Natural killer cell treated with Interleukin-12 subunit alpha and Interleukin-12 subunit beta and Interleukin-15 and Interleukin-18, amount 100 ng/mL, for 72 hours (primary cell): ENCODE measurements around the gene SEMA3C. TPM values are rescaled to one million over a fixed set of nuclear protein-coding genes. Genes with fewer than 3 reads are reported as not detected.

Experiments
- ATAC-seq, 2 donors: fragments of 150-1000 bp; cut with Tn5 transposase in 1 of 2; sonication (Bioruptor Pico), chemical (Tn5 transposase) in 1 of 2; 2 replicates each; pipeline ENCODE4 v1.10.0; 2021
- DNase-seq: peaks from one replicate; pipeline ENCODE4 v3.0.0; 2022; ENCODE audit warnings: low spot score
- H3K27ac Mint-ChIP-seq, 2 donors: 1 replicate in 1 of 2; 2 replicates in 1 of 2; pipeline ENCODE4 v1.8.0; 2022; ENCODE audit warnings: mixed read lengths in 2 of 2, mild to moderate bottlenecking in 1 of 2, moderate library complexity in 1 of 2
- H3K27me3 Mint-ChIP-seq, 2 donors: 1 replicate in 1 of 2; 2 replicates in 1 of 2; pipeline ENCODE4 v1.8.0; 2022; ENCODE audit warnings: mixed read lengths in 2 of 2
- H3K36me3 Mint-ChIP-seq: one replicate; pipeline ENCODE4 v1.8.0; 2022; ENCODE audit warnings: mixed read lengths
- H3K4me1 Mint-ChIP-seq, 2 donors: 1 replicate in 1 of 2; 2 replicates in 1 of 2; pipeline ENCODE4 v1.8.0; 2022; ENCODE audit warnings: low read depth in 2 of 2, mixed read lengths in 2 of 2, mild to moderate bottlenecking in 1 of 2
- H3K4me3 Mint-ChIP-seq: one replicate; pipeline ENCODE4 v1.8.0; 2022; ENCODE audit warnings: mixed read lengths
- H3K9me3 Mint-ChIP-seq: 2 replicates; pipeline ENCODE4 v1.8.0; 2022; ENCODE audit warnings: mixed read lengths
- total RNA-seq, 2 donors: library from RNA; stranded (reverse); gene quantifications; one replicate each; pipeline ENCODE4 v1.2.3, GENCODE V29; 2022

The SEMA3C gene
- total RNA-seq, 2 donors from 2014 or later, result 1.1 TPM; not detected in 1

GRCh38 chr7:80802527-80802926 lies 116.3 kb downstream of the SEMA3C start:
- H3K9me3 Mint-ChIP-seq, result no peaks in the 10 kb centered on the region

GRCh38 chr7:80794631-80795573 lies 123.9 kb downstream of the SEMA3C start:
- no peaks in the 10 kb centered on the region for H3K27me3 Mint-ChIP-seq
- H3K9me3 Mint-ChIP-seq, result no peaks in the 10 kb centered on the region
- no peaks in the 10 kb centered on the region for H3K4me1 Mint-ChIP-seq
- H3K4me3 Mint-ChIP-seq, result no peak overlapping the region
- ATAC-seq (no peak), DNase-seq (no peak)
- H3K36me3 Mint-ChIP-seq, result no peaks in the 10 kb centered on the region
- no peak overlapping the region for H3K27ac Mint-ChIP-seq

More at GRCh38 chr7:80802527-80802926, 116.3 kb downstream of the SEMA3C start:
- no peaks in the 10 kb centered on the region for H3K27me3 Mint-ChIP-seq
- no peaks in the 10 kb centered on the region for H3K36me3 Mint-ChIP-seq
- H3K4me1 Mint-ChIP-seq, result no peaks in the 10 kb centered on the region
- DNase-seq (no peak), ATAC-seq (no peak)
- H3K4me3 Mint-ChIP-seq, result no peak overlapping the region
- H3K27ac Mint-ChIP-seq, result no peak overlapping the region

- Mint-ChIP-seq H3K27me3 (no peaks in the 10 kb centered on the region), H3K4me3 (no peak overlapping the region), H3K9me3 (peaks cover 3% of the 10 kb centered on the region), H3K27ac (no peak overlapping the region), H3K4me1 (no peaks in the 10 kb centered on the region), H3K36me3 (no peaks in the 10 kb centered on the region)
- DNase-seq (no peak), ATAC-seq (no peak)
Observed at GRCh38 chr7:80791509-80791929, 127.3 kb downstream of the SEMA3C start.

- H3K27me3 Mint-ChIP-seq, result no peaks in the 10 kb centered on the region
- H3K4me1 Mint-ChIP-seq, result no peaks in the 10 kb centered on the region
- DNase-seq, result no peak
- no peaks in the 10 kb centered on the region for H3K36me3 Mint-ChIP-seq
- ATAC-seq, result no peak
- no peak overlapping the region for H3K4me3 Mint-ChIP-seq
- peaks cover 3% of the 10 kb centered on the region for H3K9me3 Mint-ChIP-seq
- H3K27ac Mint-ChIP-seq, result no peak overlapping the region
Observed at GRCh38 chr7:80790877-80791276, 128.0 kb downstream of the SEMA3C start.

GRCh38 chr7:80787721-80788120 lies 131.1 kb downstream of the SEMA3C start:
- no peak for DNase-seq
- Mint-ChIP-seq H3K27ac (no peak overlapping the region), H3K36me3 (no peaks in the 10 kb centered on the region), H3K4me3 (no peak overlapping the region), H3K9me3 (peaks cover 3% of the 10 kb centered on the region), H3K4me1 (no peaks in the 10 kb centered on the region), H3K27me3 (no peaks in the 10 kb centered on the region)
- no peak for ATAC-seq

GRCh38 chr7:80785961-80786536 lies 132.8 kb downstream of the SEMA3C start:
- no peak overlapping the region for H3K4me3 Mint-ChIP-seq
- H3K27me3 Mint-ChIP-seq, result no peaks in the 10 kb centered on the region
- H3K9me3 Mint-ChIP-seq, result peaks cover 4% of the 10 kb centered on the region
- no peak overlapping the region for H3K27ac Mint-ChIP-seq
- ATAC-seq (no peak), DNase-seq (no peak)
- peaks cover 4% of the 10 kb centered on the region for H3K36me3 Mint-ChIP-seq
- no peaks in the 10 kb centered on the region for H3K4me1 Mint-ChIP-seq

GRCh38 chr7:80785276-80785675 lies 133.6 kb downstream of the SEMA3C start:
- DNase-seq (no peak), ATAC-seq (no peak)
- Mint-ChIP-seq H3K9me3 (peaks cover 7% of the 10 kb centered on the region), H3K27me3 (no peaks in the 10 kb centered on the region), H3K36me3 (peaks cover 4% of the 10 kb centered on the region), H3K27ac (no peak overlapping the region), H3K4me3 (no peak overlapping the region), H3K4me1 (no peaks in the 10 kb centered on the region)

GRCh38 chr7:80783678-80784327 lies 135.0 kb downstream of the SEMA3C start:
- ATAC-seq, result no peak
- Mint-ChIP-seq H3K27ac (no peak overlapping the region), H3K9me3 (peaks cover 7% of the 10 kb centered on the region), H3K4me3 (no peak overlapping the region), H3K36me3 (peaks cover 7% of the 10 kb centered on the region), H3K4me1 (no peaks in the 10 kb centered on the region), H3K27me3 (no peaks in the 10 kb centered on the region)
- no peak for DNase-seq

- no peaks in the 10 kb centered on the region for H3K4me1 Mint-ChIP-seq
Observed at GRCh38 chr7:80783186-80783677, 135.6 kb downstream of the SEMA3C start.

GRCh38 chr7:80781561-80781979 lies 137.3 kb downstream of the SEMA3C start:
- Mint-ChIP-seq H3K36me3 (peaks cover 9% of the 10 kb centered on the region), H3K27ac (no peak overlapping the region), H3K4me1 (no peaks in the 10 kb centered on the region), H3K27me3 (no peaks in the 10 kb centered on the region), H3K9me3 (peaks cover 3% of the 10 kb centered on the region), H3K4me3 (no peak overlapping the region)
- no peak for DNase-seq
- no peak for ATAC-seq

More at GRCh38 chr7:80783186-80783677, 135.6 kb downstream of the SEMA3C start:
- ATAC-seq (no peak), DNase-seq (no peak)
- Mint-ChIP-seq H3K27me3 (no peaks in the 10 kb centered on the region), H3K4me3 (no peak overlapping the region), H3K27ac (no peak overlapping the region), H3K36me3 (peaks cover 9% of the 10 kb centered on the region), H3K9me3 (peaks cover 7% of the 10 kb centered on the region)

- Mint-ChIP-seq H3K4me3 (no peak overlapping the region), H3K36me3 (peaks cover 9% of the 10 kb centered on the region), H3K9me3 (peaks cover 3% of the 10 kb centered on the region), H3K4me1 (no peaks in the 10 kb centered on the region), H3K27me3 (no peaks in the 10 kb centered on the region), H3K27ac (no peak overlapping the region)
- no peak for DNase-seq
- ATAC-seq, result no peak
Observed at GRCh38 chr7:80781146-80781545, 137.7 kb downstream of the SEMA3C start.

- H3K4me3 Mint-ChIP-seq, result no peak overlapping the region
- ATAC-seq, result no peak
- H3K36me3 Mint-ChIP-seq, result peaks cover 9% of the 10 kb centered on the region
Observed at GRCh38 chr7:80779456-80779855, 139.4 kb downstream of the SEMA3C start.

GRCh38 chr7:80775897-80776296 lies 143.0 kb downstream of the SEMA3C start:
- Mint-ChIP-seq H3K36me3 (peaks cover 9% of the 10 kb centered on the region), H3K27ac (no peak overlapping the region), H3K27me3 (no peaks in the 10 kb centered on the region), H3K4me1 (peaks cover 0 to 9% of the 10 kb centered on the region in 2 donors), H3K4me3 (no peak overlapping the region), H3K9me3 (peaks cover 4% of the 10 kb centered on the region)
- ATAC-seq (no peak), DNase-seq (no peak)

More at GRCh38 chr7:80779456-80779855, 139.4 kb downstream of the SEMA3C start:
- DNase-seq, result no peak
- Mint-ChIP-seq H3K27ac (no peak overlapping the region), H3K27me3 (no peaks in the 10 kb centered on the region), H3K4me1 (no peaks in the 10 kb centered on the region), H3K9me3 (peaks cover 3% of the 10 kb centered on the region)

GRCh38 chr7:80775482-80775881 lies 143.4 kb downstream of the SEMA3C start:
- H3K27me3 Mint-ChIP-seq, result no peaks in the 10 kb centered on the region
- H3K4me1 Mint-ChIP-seq, result peaks cover 0 to 13% of the 10 kb centered on the region in 2 donors
- ATAC-seq (no peak), DNase-seq (no peak)
- H3K36me3 Mint-ChIP-seq, result peaks cover 9% of the 10 kb centered on the region
- no peak overlapping the region for H3K4me3 Mint-ChIP-seq
- peaks cover 4% of the 10 kb centered on the region for H3K9me3 Mint-ChIP-seq
- H3K27ac Mint-ChIP-seq, result no peak overlapping the region
